Activated CD4-positive, CD25-positive, alpha-beta regulatory T cell treated with anti-CD3 and anti-CD28 coated beads, Interleukin-2, amount 50 U/mL, for 16 hours (primary cell): ENCODE data around the gene CSRP1.

Experiments
- DNase-seq: peaks from one replicate; pipeline ENCODE4 v3.0.0-alpha.2; 2020; ENCODE audit warnings: low read depth, low spot score

The CSRP1 gene

GRCh38 chr1:201513498-201514243, 6.7 kb upstream of the CSRP1 start:
- no peak for DNase-seq

GRCh38 chr1:201511941-201512539, 5.1 kb upstream of the CSRP1 start:
- DNase-seq, result no peak

- no peak for DNase-seq
Observed at GRCh38 chr1:201511396-201511940, 4.5 kb upstream of the CSRP1 start.

- no peak for DNase-seq
Observed at GRCh38 chr1:201510734-201511133, 3.8 kb upstream of the CSRP1 start.

- no peak for DNase-seq
Observed at GRCh38 chr1:201509601-201510374, 2.9 kb upstream of the CSRP1 start.

- DNase-seq, result no peak
Observed at GRCh38 chr1:201508809-201509208, 1.9 kb upstream of the CSRP1 start.

GRCh38 chr1:201507360-201507675, 395 bp upstream of the CSRP1 start:
- DNase-seq, result no peak

- DNase-seq, result no peak
Observed at GRCh38 chr1:201506092-201506491, 831 bp downstream of the CSRP1 start.

- no peak for DNase-seq
Observed at GRCh38 chr1:201505503-201505890, 1.4 kb downstream of the CSRP1 start.

GRCh38 chr1:201504799-201505502, 2.0 kb downstream of the CSRP1 start:
- DNase-seq, result no peak

- DNase-seq, result no peak
Observed at GRCh38 chr1:201504179-201504631, 2.7 kb downstream of the CSRP1 start.

- DNase-seq, result no peak
Observed at GRCh38 chr1:201503397-201504176, 3.3 kb downstream of the CSRP1 start.

- DNase-seq, result no peak
Observed at GRCh38 chr1:201502511-201502857, 4.4 kb downstream of the CSRP1 start.

- DNase-seq, result no peak
Observed at GRCh38 chr1:201501812-201502510, 5.0 kb downstream of the CSRP1 start.

- no peak for DNase-seq
Observed at GRCh38 chr1:201501144-201501543, 5.8 kb downstream of the CSRP1 start.

- no peak for DNase-seq
Observed at GRCh38 chr1:201500670-201501120, 6.2 kb downstream of the CSRP1 start.

- no peak for DNase-seq
Observed at GRCh38 chr1:201499795-201500669, 6.9 kb downstream of the CSRP1 start.

- DNase-seq, result no peak
Observed at GRCh38 chr1:201499191-201499590, 7.7 kb downstream of the CSRP1 start.

- DNase-seq, result no peak
Observed at GRCh38 chr1:201498621-201499020, 8.3 kb downstream of the CSRP1 start.
